Osteoblast (primary cell): ENCODE data around the gene RIC1. TPM values are rescaled to one million over a fixed set of nuclear protein-coding genes. Genes with fewer than 3 reads are reported as not detected.

Experiments
- DNase-seq: peaks from one replicate; pipeline ENCODE4 v3.0.0; 2011; ENCODE audit warnings: low spot score, mixed read lengths; ENCODE audit not compliant: insufficient read length; ENCODE audit errors: missing footprints
- H2AFZ ChIP-seq: 2 replicates; pipeline ENCODE4 v1.6.0; 2011; ENCODE audit warnings: mild to moderate bottlenecking, low read length
- H3K27ac ChIP-seq: 2 replicates; pipeline ENCODE4 v1.5.1; 2011; ENCODE audit warnings: mild to moderate bottlenecking, low read depth, low read length, moderate library complexity
- H3K27me3 ChIP-seq: 2 replicates; pipeline ENCODE4 v1.6.0; 2012; ENCODE audit warnings: mild to moderate bottlenecking, control low read depth, inconsistent platforms, low read length, moderate library complexity; ENCODE audit not compliant: insufficient read depth
- H3K36me3 ChIP-seq: 2 replicates; pipeline ENCODE4 v1.5.1; 2011; ENCODE audit warnings: mild to moderate bottlenecking, low read length, control low read depth, moderate library complexity; ENCODE audit not compliant: insufficient read depth
- H3K4me1 ChIP-seq: 2 replicates; pipeline ENCODE4 v1.5.1; 2011; ENCODE audit warnings: mild to moderate bottlenecking, low read length, control low read depth, moderate library complexity; ENCODE audit not compliant: insufficient read depth
- H3K4me2 ChIP-seq: 2 replicates; pipeline ENCODE4 v1.6.0; 2011; ENCODE audit warnings: mild to moderate bottlenecking, low read length; ENCODE audit not compliant: insufficient read depth
- H3K4me3 ChIP-seq: fragments of 200-600 bp; sonication (generic); 3 replicates; pipeline ENCODE4 v1.5.1; 2012; ENCODE audit warnings: mild to moderate bottlenecking, low read length, inconsistent platforms; ENCODE audit not compliant: insufficient read depth
- H3K79me2 ChIP-seq: 2 replicates; pipeline ENCODE4 v1.6.0; 2012; ENCODE audit warnings: mild to moderate bottlenecking, low read length, control low read depth, inconsistent platforms; ENCODE audit not compliant: insufficient read depth
- H3K9me3 ChIP-seq: 2 replicates; pipeline ENCODE4 v1.5.1; 2011; ENCODE audit warnings: low read depth, low read length, control low read depth
- H4K20me1 ChIP-seq: 2 replicates; pipeline ENCODE4 v1.6.0; 2012; ENCODE audit warnings: mild to moderate bottlenecking, low read length, control low read depth; ENCODE audit not compliant: insufficient read depth
- CTCF ChIP-seq: IDR thresholded peaks from 2 replicates; pipeline ENCODE4 v1.5.1; 2011; ENCODE audit warnings: mild to moderate bottlenecking, low read depth, low read length, moderate library complexity; ENCODE audit errors: extremely low read depth
- total RNA-seq: library from RNA; depleted of rRNA; stranded (reverse); fragments of >200 nt; gene quantifications from 2 replicates; pipeline ENCODE4 v1.2.3, GENCODE V29; 2012

The RIC1 gene
- total RNA-seq, 1 donor = 51.4 TPM

DNA sequence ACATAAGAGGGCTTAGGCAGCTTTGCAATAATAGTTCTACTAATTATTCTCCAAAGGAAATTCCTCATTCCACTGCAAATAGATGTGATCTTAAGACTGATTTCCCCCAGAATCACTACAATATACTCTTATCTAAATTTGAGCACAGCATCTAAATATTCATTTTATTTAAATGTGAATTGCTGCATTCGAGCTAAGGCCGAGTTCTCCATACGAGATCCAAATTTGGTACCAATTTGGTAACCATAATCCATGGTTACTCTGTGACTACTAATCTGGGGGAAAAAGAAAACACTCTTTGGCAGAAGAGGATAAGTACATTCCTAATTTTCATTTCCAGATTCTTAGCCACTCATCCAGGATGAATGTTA, 19.7 kb upstream of the RIC1 start:
- Histone ChIP-seq H4K20me1 (no peaks in the 10 kb centered on the region), H3K4me3 (peak overlapping the region; percentile 70), H3K4me1 (peaks cover 13% of the 10 kb centered on the region), H3K79me2 (no peaks in the 10 kb centered on the region), H3K36me3 (no peaks in the 10 kb centered on the region), H3K4me2 (peak overlapping the region; percentile 90), H3K27me3 (no peaks in the 10 kb centered on the region), H2AFZ (peak overlapping the region; percentile 90), H3K9me3 (no peaks in the 10 kb centered on the region), H3K27ac (peak overlapping the region; percentile 53)
- no peak for DNase-seq
- no peak for TF ChIP-seq CTCF

DNA sequence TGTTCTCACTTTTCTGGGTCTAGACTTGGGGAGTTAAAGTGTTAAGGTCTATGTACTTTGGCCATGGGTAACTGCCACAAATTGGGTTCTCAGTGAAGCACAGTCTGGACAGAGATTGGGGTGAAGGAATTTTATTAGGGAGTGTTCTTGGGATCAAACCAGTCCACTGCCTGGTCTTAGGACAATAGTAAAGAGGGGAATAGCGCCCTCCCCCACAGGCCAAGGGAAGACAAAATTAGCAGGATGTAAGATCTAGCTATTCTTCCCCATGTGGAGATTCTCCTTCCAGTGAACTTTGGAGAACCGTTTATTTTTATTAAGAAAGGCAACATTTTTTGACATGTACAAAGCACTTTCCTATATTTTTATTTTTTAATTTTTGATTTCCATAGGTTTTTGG, 18.4 kb upstream of the RIC1 start:
- DNase-seq = no peak
- Histone ChIP-seq H3K4me1 (peaks cover 13% of the 10 kb centered on the region), H3K27ac (no peak overlapping the region), H3K9me3 (no peaks in the 10 kb centered on the region), H3K27me3 (no peaks in the 10 kb centered on the region), H3K79me2 (no peaks in the 10 kb centered on the region), H3K36me3 (no peaks in the 10 kb centered on the region), H4K20me1 (no peaks in the 10 kb centered on the region), H2AFZ (no peak overlapping the region), H3K4me3 (no peak overlapping the region), H3K4me2 (no peak overlapping the region)
- no peak for TF ChIP-seq CTCF

GRCh38 chr9:5611321-5612184, 17.4 kb upstream of the RIC1 start:
- H3K79me2 ChIP-seq = no peaks in the 10 kb centered on the region
- H4K20me1 ChIP-seq = no peaks in the 10 kb centered on the region
- H3K27ac ChIP-seq = no peak overlapping the region
- H3K4me1 ChIP-seq = peaks cover 13% of the 10 kb centered on the region
- no peak overlapping the region for H3K4me2 ChIP-seq
- TF ChIP-seq CTCF = no peak
- H3K36me3 ChIP-seq = no peaks in the 10 kb centered on the region
- no peak for DNase-seq
- no peak overlapping the region for H3K4me3 ChIP-seq
- no peaks in the 10 kb centered on the region for H3K27me3 ChIP-seq
- H2AFZ ChIP-seq = no peak overlapping the region
- no peaks in the 10 kb centered on the region for H3K9me3 ChIP-seq

GRCh38 chr9:5612185-5612530, 16.7 kb upstream of the RIC1 start:
- H3K79me2 ChIP-seq = no peaks in the 10 kb centered on the region
- no peak overlapping the region for H2AFZ ChIP-seq
- no peak overlapping the region for H3K27ac ChIP-seq
- peaks cover 13% of the 10 kb centered on the region for H3K4me1 ChIP-seq
- DNase-seq = no peak
- no peak for TF ChIP-seq CTCF
- no peaks in the 10 kb centered on the region for H3K27me3 ChIP-seq
- H3K4me2 ChIP-seq = no peak overlapping the region
- no peaks in the 10 kb centered on the region for H3K9me3 ChIP-seq
- H3K4me3 ChIP-seq = no peak overlapping the region
- no peaks in the 10 kb centered on the region for H4K20me1 ChIP-seq
- H3K36me3 ChIP-seq = no peaks in the 10 kb centered on the region
